CD14-positive monocyte (primary cell): ENCODE data around the gene NFE2. TPM values are rescaled to one million over a fixed set of nuclear protein-coding genes. Genes with fewer than 3 reads are reported as not detected.

ENCODE experiments used
- DNase-seq, 3 donors: peaks; one replicate each; pipeline ENCODE4 v3.0.0-alpha.2; 2011 to 2022
- H2AFZ ChIP-seq: 2 replicates; pipeline ENCODE4 v1.6.0; 2012; ENCODE audit warnings: mild to moderate bottlenecking, low read depth, low read length, inconsistent platforms; ENCODE audit not compliant: insufficient read depth, poor library complexity, severe bottlenecking
- H3K27ac ChIP-seq, 2 donors: 1 replicate in 1 of 2; 2 replicates in 1 of 2; pipeline ENCODE4 v1.5.1; 2012 to 2013; ENCODE audit warnings: low read length in 2 of 2, control low read depth in 1 of 2, inconsistent platforms in 1 of 2, low read depth in 1 of 2, mild to moderate bottlenecking in 1 of 2
- H3K27me3 ChIP-seq, 2 donors: one replicate each; pipeline versions ENCODE4 v1.6.0 to v1.6.1; 2011 to 2013; ENCODE audit warnings: low read length in 2 of 2; ENCODE audit not compliant: control insufficient read depth in 2 of 2, insufficient read depth in 2 of 2
- H3K36me3 ChIP-seq, 2 donors: replicated peaks in 1 of 2; 1 replicate in 1 of 2; 2 replicates in 1 of 2; pipeline versions ENCODE4 v1.5.1 to v1.6.1; 2012 to 2013; ENCODE audit warnings: low read length in 2 of 2, control low read depth in 1 of 2, inconsistent platforms in 1 of 2, mild to moderate bottlenecking in 1 of 2; ENCODE audit not compliant: insufficient read depth in 2 of 2, control insufficient read depth in 1 of 2
- H3K4me1 ChIP-seq, 2 donors: 1 replicate in 1 of 2; 2 replicates in 1 of 2; pipeline versions ENCODE4 v1.5.1 to v1.6.1; 2012 to 2013; ENCODE audit warnings: low read length in 2 of 2, control low read depth in 1 of 2, inconsistent platforms in 1 of 2, mild to moderate bottlenecking in 1 of 2, moderate library complexity in 1 of 2; ENCODE audit not compliant: insufficient read depth in 2 of 2, control insufficient read depth in 1 of 2
- H3K4me2 ChIP-seq: replicated peaks from 2 replicates; pipeline ENCODE3; 2012; ENCODE audit warnings: low read length, moderate library complexity, mild to moderate bottlenecking; ENCODE audit not compliant: poor library complexity, severe bottlenecking; ENCODE audit errors: extremely low read depth
- H3K4me3 ChIP-seq, 3 experiments: fragments of 200-600 bp in 1 of 3; sonication (generic) in 1 of 3; replicated peaks in 1 of 3; 1 replicate in 2 of 3; 2 replicates in 1 of 3; pipeline ENCODE4 v1.5.1; 2011 to 2013; ENCODE audit warnings: low read length in 3 of 3, mild to moderate bottlenecking in 3 of 3, control low read depth in 2 of 3, low read depth in 2 of 3, inconsistent platforms in 1 of 3, moderate library complexity in 1 of 3
- H3K79me2 ChIP-seq: 2 replicates; pipeline ENCODE4 v1.6.0; 2012; ENCODE audit warnings: mild to moderate bottlenecking, control low read depth, inconsistent platforms, low read length, moderate library complexity; ENCODE audit not compliant: insufficient read depth
- H3K9ac ChIP-seq: 2 replicates; pipeline ENCODE4 v1.6.0; 2017; ENCODE audit warnings: low read length, mild to moderate bottlenecking; ENCODE audit not compliant: insufficient read depth, poor library complexity, severe bottlenecking
- H3K9me3 ChIP-seq, 2 donors: replicated peaks in 1 of 2; 1 replicate in 1 of 2; 2 replicates in 1 of 2; pipeline versions ENCODE4 v1.5.1 to v1.6.1; 2012 to 2013; ENCODE audit warnings: low read length in 2 of 2, control low read depth in 1 of 2; ENCODE audit not compliant: control insufficient read depth in 1 of 2, insufficient read depth in 1 of 2
- H4K20me1 ChIP-seq: 2 replicates; pipeline ENCODE4 v1.6.0; 2012; ENCODE audit warnings: mild to moderate bottlenecking, low read length, control low read depth, moderate library complexity; ENCODE audit not compliant: insufficient read depth
- H3K27ac Mint-ChIP-seq, 7 donors: one replicate each; pipeline ENCODE4 v1.8.0; 2020; ENCODE audit warnings: mild to moderate bottlenecking in 7 of 7, mixed read lengths in 7 of 7, moderate library complexity in 6 of 7, inconsistent platforms in 2 of 7
- H3K27me3 Mint-ChIP-seq, 3 donors: one replicate each; pipeline ENCODE4 v1.8.0; 2021 to 2022; ENCODE audit warnings: low read depth in 3 of 3, mild to moderate bottlenecking in 3 of 3, mixed read lengths in 3 of 3, moderate library complexity in 3 of 3, inconsistent platforms in 1 of 3
- H3K36me3 Mint-ChIP-seq, 2 donors: one replicate each; pipeline ENCODE4 v1.8.0; 2020; ENCODE audit warnings: mixed read lengths in 2 of 2, inconsistent platforms in 1 of 2, mild to moderate bottlenecking in 1 of 2
- H3K4me1 Mint-ChIP-seq: one replicate; pipeline ENCODE4 v1.8.0; 2020; ENCODE audit warnings: mild to moderate bottlenecking, mixed read lengths
- H3K4me3 Mint-ChIP-seq, 2 donors: one replicate each; pipeline ENCODE4 v1.8.0; 2020; ENCODE audit warnings: mild to moderate bottlenecking in 2 of 2, mixed read lengths in 2 of 2, moderate library complexity in 1 of 2
- H3K9me3 Mint-ChIP-seq, 7 donors: one replicate each; pipeline ENCODE4 v1.8.0; 2020 to 2022; ENCODE audit warnings: mixed read lengths in 7 of 7, mild to moderate bottlenecking in 6 of 7, moderate library complexity in 6 of 7, inconsistent platforms in 2 of 7
- WGBS: methylation state at CpG from one replicate; pipeline ENCODE4 v1.1.5; 2013; ENCODE audit warnings: missing lambda C conversion rate; ENCODE audit not compliant: insufficient coverage; 5-methylcytosine and 5-hydroxymethylcytosine counted together
- intact Hi-C, 2 donors: fragments of 100-400 bp; cut with micrococcal nuclease; formaldehyde crosslinking; loops; one replicate each; pipeline versions ENCODE4 v1.15.0 to v1.15.1; 2023
- polyA plus RNA-seq, 3 donors: library from polyadenylated mRNA; depleted of rRNA in 1 of 3; unstranded in 2 of 3; stranded (reverse) in 1 of 3; fragments of 300-500 nt in 2 of 3; fragments of >200 nt in 1 of 3; fragmentation: Illumina TruSeq in 2 of 3; gene quantifications; 1 replicate in 2 of 3; 2 replicates in 1 of 3; pipeline ENCODE4 v1.2.3, GENCODE V29; 2012 to 2021
- TF ChIP-seq, protein P1 (sequence below): fragments of 200-600 bp; IDR thresholded peaks from one replicate; pipeline ENCODE4 v1.8.0; 2022; ENCODE audit warnings: antibody characterized with exemption, mild to moderate bottlenecking

NFE2 gene
- polyA plus RNA-seq, 3 donors, result 79.5 to 157 (median 95.6) TPM

DNA sequence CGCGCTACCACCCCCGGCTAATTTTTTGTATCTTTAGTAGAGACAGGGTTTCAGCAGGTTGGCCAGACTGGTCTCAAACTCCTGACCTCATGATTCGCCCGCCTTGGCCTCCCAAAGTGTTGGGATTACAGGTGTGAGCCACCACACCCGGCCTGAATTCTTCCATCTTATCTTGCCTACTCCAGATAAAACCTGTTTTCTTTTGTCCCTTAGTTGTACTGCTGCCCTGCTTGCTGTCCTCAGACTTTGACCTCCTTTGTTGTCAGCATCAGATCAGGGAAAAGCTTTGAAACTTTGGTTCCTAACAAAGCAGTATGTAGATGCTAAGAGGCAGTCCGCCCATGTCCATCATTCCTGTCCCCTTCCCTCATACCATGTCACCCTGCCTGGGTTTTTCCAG, 40.0 kb upstream of the NFE2 start:
- peaks cover 47 to 69% of the 10 kb centered on the region in 2 donors for H3K36me3 Mint-ChIP-seq
- no peak overlapping the region for H3K9ac ChIP-seq
- no peaks in the 10 kb centered on the region for H3K9me3 ChIP-seq
- no peaks in the 10 kb centered on the region for H3K9me3 Mint-ChIP-seq
- peaks cover 48 to 71% of the 10 kb centered on the region in 2 donors for H3K36me3 ChIP-seq
- no peaks in the 10 kb centered on the region for H3K27me3 Mint-ChIP-seq
- H3K27me3 ChIP-seq, result no peaks in the 10 kb centered on the region
- H4K20me1 ChIP-seq, result peaks cover 15% of the 10 kb centered on the region
- H3K79me2 ChIP-seq, result peaks cover 45% of the 10 kb centered on the region
- no peak overlapping the region for H3K4me3 Mint-ChIP-seq
- TF ChIP-seq, protein P1, sequence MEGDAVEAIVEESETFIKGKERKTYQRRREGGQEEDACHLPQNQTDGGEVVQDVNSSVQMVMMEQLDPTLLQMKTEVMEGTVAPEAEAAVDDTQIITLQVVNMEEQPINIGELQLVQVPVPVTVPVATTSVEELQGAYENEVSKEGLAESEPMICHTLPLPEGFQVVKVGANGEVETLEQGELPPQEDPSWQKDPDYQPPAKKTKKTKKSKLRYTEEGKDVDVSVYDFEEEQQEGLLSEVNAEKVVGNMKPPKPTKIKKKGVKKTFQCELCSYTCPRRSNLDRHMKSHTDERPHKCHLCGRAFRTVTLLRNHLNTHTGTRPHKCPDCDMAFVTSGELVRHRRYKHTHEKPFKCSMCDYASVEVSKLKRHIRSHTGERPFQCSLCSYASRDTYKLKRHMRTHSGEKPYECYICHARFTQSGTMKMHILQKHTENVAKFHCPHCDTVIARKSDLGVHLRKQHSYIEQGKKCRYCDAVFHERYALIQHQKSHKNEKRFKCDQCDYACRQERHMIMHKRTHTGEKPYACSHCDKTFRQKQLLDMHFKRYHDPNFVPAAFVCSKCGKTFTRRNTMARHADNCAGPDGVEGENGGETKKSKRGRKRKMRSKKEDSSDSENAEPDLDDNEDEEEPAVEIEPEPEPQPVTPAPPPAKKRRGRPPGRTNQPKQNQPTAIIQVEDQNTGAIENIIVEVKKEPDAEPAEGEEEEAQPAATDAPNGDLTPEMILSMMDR, result no peak
- WGBS, result 96% methylated on average over 3 of the region's 7 CpGs
- no peak for DNase-seq
- H3K4me3 ChIP-seq, result no peak overlapping the region
- peaks cover 24% of the 10 kb centered on the region for H3K4me1 Mint-ChIP-seq
- H3K4me2 ChIP-seq, result no peak overlapping the region
- no peak overlapping the region for H2AFZ ChIP-seq
- H3K4me1 ChIP-seq, result peaks cover 14 to 23% of the 10 kb centered on the region in 2 donors
- intact Hi-C loops, result no loop called here
- H3K27ac ChIP-seq, result no peak overlapping the region
- H3K27ac Mint-ChIP-seq, result peak overlapping the region in 1 of 7 donors; percentile 44

DNA sequence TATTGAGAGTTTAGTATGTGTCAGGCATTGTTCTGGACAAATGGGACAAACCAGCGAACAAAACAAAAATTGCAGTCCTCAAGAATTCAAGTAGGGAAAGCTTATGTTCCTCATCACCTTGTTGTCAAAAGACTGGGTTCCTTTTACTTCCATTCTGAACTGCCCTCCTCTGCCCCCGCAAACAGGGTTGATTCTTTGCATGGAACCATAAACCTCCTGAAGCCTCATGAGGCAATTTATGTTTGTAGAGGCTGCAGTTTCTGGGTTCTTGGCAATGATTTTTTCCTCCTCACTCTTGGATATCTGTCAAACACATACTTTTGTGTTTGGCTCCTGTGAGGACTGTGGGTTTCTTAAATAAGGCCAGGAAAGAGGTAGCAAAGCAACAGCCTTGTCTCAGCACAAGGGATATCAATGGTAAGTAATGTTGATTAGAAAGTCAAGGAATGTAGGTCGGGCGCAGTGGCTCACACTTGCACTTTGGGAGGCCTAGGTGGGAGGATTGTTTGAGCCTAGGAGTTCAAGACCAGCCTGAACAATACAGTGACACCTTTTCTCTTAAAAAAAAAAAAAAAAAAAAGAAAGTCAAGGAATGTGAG, 38.0 kb upstream of the NFE2 start:
- Mint-ChIP-seq H3K27me3 (no peaks in the 10 kb centered on the region), H3K27ac (peak overlapping the region in 1 of 7 donors; percentile 42), H3K36me3 (peaks cover 39 to 58% of the 10 kb centered on the region in 2 donors), H3K4me3 (no peak overlapping the region), H3K4me1 (peaks cover 17% of the 10 kb centered on the region), H3K9me3 (no peaks in the 10 kb centered on the region)
- DNase-seq, result no peak
- Histone ChIP-seq H3K4me3 (no peak overlapping the region), H3K4me2 (no peak overlapping the region), H3K27ac (no peak overlapping the region), H3K79me2 (peaks cover 65% of the 10 kb centered on the region), H3K4me1 (peaks cover 5 to 12% of the 10 kb centered on the region in 2 donors), H3K27me3 (no peaks in the 10 kb centered on the region), H4K20me1 (peaks cover 21% of the 10 kb centered on the region), H3K36me3 (peaks cover 34 to 54% of the 10 kb centered on the region in 2 donors), H3K9me3 (no peaks in the 10 kb centered on the region), H2AFZ (no peak overlapping the region), H3K9ac (no peak overlapping the region)
- no CpG with 5 or more reads among the region's 4 CpGs for WGBS
- TF ChIP-seq, protein P1, result no peak
- intact Hi-C loops, result loop anchor here in 1 of 2 donors (5.0 kb wide), 1 partner anchor 34 kb away; no protein-coding TSS in a partner anchor
